ENCODE measurements around the gene CDPF1. TPM values are rescaled to one million over a fixed set of nuclear protein-coding genes. Genes with fewer than 3 reads are reported as not detected.

CDPF1 gene
- total RNA-seq, 1 experiment from 2014 or later: 16.3 TPM

GRCh38 chr22:46272762-46273431, 22.8 kb upstream of the CDPF1 start:
- Histone ChIP-seq H4K20me1 (ENCODE audit: insufficient read depth) (no peaks in the 10 kb centered on the region), H2AFZ (ENCODE audit: low read depth, low read length, poor library complexity, severe bottlenecking) (no peak overlapping the region), H3K36me3 (ENCODE audit: control insufficient read depth in 1 of 2, insufficient read depth in 2 of 2, low read length in 2 of 2) (peaks cover 10 to 30% of the 10 kb centered on the region in 2 experiments), H3K4me3 (replicated peaks in 1 of 2; ENCODE audit: low read depth in 1 of 2, low read length in 2 of 2) (no peak overlapping the region), H3K4me1 (ENCODE audit: control insufficient read depth in 1 of 2, insufficient read depth in 2 of 2, low read length in 2 of 2) (peaks cover 0 to 13% of the 10 kb centered on the region in 2 experiments; a peak in 3 of 4 replicates), H3K9me3 (ENCODE audit: control insufficient read depth in 1 of 2, insufficient read depth in 1 of 2, low read depth in 1 of 2, low read length in 2 of 2) (peaks cover 0 to 5% of the 10 kb centered on the region in 2 experiments; a peak in 1 of 4 replicates), H3K9ac (ENCODE audit: low read length) (no peak overlapping the region), H3K27me3 (ENCODE audit: insufficient read depth, low read length) (no peaks in the 10 kb centered on the region), H3K4me2 (ENCODE audit: low read length) (no peak overlapping the region), H3K27ac (ENCODE audit: low read depth, low read length) (no peak overlapping the region), H3K9me2 (ENCODE audit: insufficient read depth) (no peaks in the 10 kb centered on the region), H3K79me2 (ENCODE audit: insufficient read depth, low read length) (peaks cover 4% of the 10 kb centered on the region; the same call in 1 of the 2 replicates)
- CTCF ChIA-PET: no interaction called here
- POLR2A ChIA-PET: no interaction called here
- TF ChIP-seq FOSL1 (IDR thresholded peaks at IDR 0.05; ENCODE audit: low read depth) (no peak), SIN3A (IDR thresholded peaks at IDR 0.05; ENCODE audit: low read depth) (no peak)
- BruUV-seq (replicated peaks): no TSS peak
- intact Hi-C loops (cut with micrococcal nuclease): no loop called here
- DNase-seq (ENCODE audit: low read depth, low spot score) (no peak), ATAC-seq (no peak)
- RAD21 ChIA-PET (ENCODE audit: low non-redundant PET in 1 of 2, low total read pairs in 2 of 2, uncharacterized antibody in 2 of 2, unreplicated experiment in 2 of 2): no interaction called here

- H3K9ac ChIP-seq (ENCODE audit: low read length): no peak overlapping the region
- no peak overlapping the region for H3K4me3 ChIP-seq (replicated peaks in 1 of 2; ENCODE audit: low read depth in 1 of 2, low read length in 2 of 2)
- ChIA-PET POLR2A (no interaction called here), RAD21 (ENCODE audit: low non-redundant PET in 1 of 2, low total read pairs in 2 of 2, uncharacterized antibody in 2 of 2, unreplicated experiment in 2 of 2) (no interaction called here), CTCF (no interaction called here)
- no peaks in the 10 kb centered on the region for H3K27me3 ChIP-seq (ENCODE audit: insufficient read depth, low read length)
- H3K4me1 ChIP-seq (ENCODE audit: control insufficient read depth in 1 of 2, insufficient read depth in 2 of 2, low read length in 2 of 2): peaks cover 1 to 17% of the 10 kb centered on the region in 2 experiments; a peak in 3 of 4 replicates
- no peak overlapping the region for H3K27ac ChIP-seq (ENCODE audit: low read depth, low read length)
- H3K9me2 ChIP-seq (ENCODE audit: insufficient read depth): no peaks in the 10 kb centered on the region
- peaks cover 4% of the 10 kb centered on the region; the same call in 1 of the 2 replicates for H3K79me2 ChIP-seq (ENCODE audit: insufficient read depth, low read length)
- no TSS peak for BruUV-seq (replicated peaks)
- no peak overlapping the region for H3K4me2 ChIP-seq (ENCODE audit: low read length)
- peaks cover 10 to 30% of the 10 kb centered on the region in 2 experiments for H3K36me3 ChIP-seq (ENCODE audit: control insufficient read depth in 1 of 2, insufficient read depth in 2 of 2, low read length in 2 of 2)
- no peak for ATAC-seq
- DNase-seq (ENCODE audit: low read depth, low spot score): no peak
- H3K9me3 ChIP-seq (ENCODE audit: control insufficient read depth in 1 of 2, insufficient read depth in 1 of 2, low read depth in 1 of 2, low read length in 2 of 2): peaks cover 0 to 5% of the 10 kb centered on the region in 2 experiments; a peak in 1 of 4 replicates
- no peak overlapping the region for H2AFZ ChIP-seq (ENCODE audit: low read depth, low read length, poor library complexity, severe bottlenecking)
- no peaks in the 10 kb centered on the region for H4K20me1 ChIP-seq (ENCODE audit: insufficient read depth)
- intact Hi-C loops (cut with micrococcal nuclease): no loop called here
- TF ChIP-seq EZH2phosphoT487 (IDR thresholded peaks at IDR 0.05; ENCODE audit: borderline replicate concordance) (no peak), SRF (IDR thresholded peaks at IDR 0.05; ENCODE audit: low read depth) (no peak), RAD21 (IDR thresholded peaks at IDR 0.05; ENCODE audit: low read depth) (no peak), SIN3A (IDR thresholded peaks at IDR 0.05; ENCODE audit: low read depth) (no peak), CEBPB (IDR thresholded peaks at IDR 0.05; ENCODE audit: low read depth) (no peak), EGR1 (IDR thresholded peaks at IDR 0.05; ENCODE audit: low read depth) (no peak), REST (IDR thresholded peaks at IDR 0.05; ENCODE audit: low read depth) (no peak), CTCF (IDR thresholded peaks at IDR 0.05 in 2 of 3, conservative IDR thresholded peaks at IDR 0.05 in 1 of 3; ENCODE audit: borderline replicate concordance in 1 of 3, insufficient read depth in 1 of 3, low read depth in 2 of 3, low read length in 2 of 3) (no peak), MAX (IDR thresholded peaks at IDR 0.05) (no peak), POLR2AphosphoS5 (IDR thresholded peaks at IDR 0.05; ENCODE audit: low read depth, low read length) (no peak), TCF7L2 (IDR thresholded peaks at IDR 0.05; ENCODE audit: borderline replicate concordance, extremely low read depth, insufficient read depth, insufficient read length) (no peak), SP1 (IDR thresholded peaks at IDR 0.05; ENCODE audit: low read depth) (no peak), ZNF274 (IDR thresholded peaks at IDR 0.05; ENCODE audit: low read depth, low read length) (no peak), EZH2 (IDR thresholded peaks at IDR 0.05) (no peak)
These were observed 22.1 kb upstream of the CDPF1 start for GRCh38 chr22:46272196-46272595.

Measured in HCT116 (cell line).